Karpas-422 (cell line): ENCODE data around the gene TNNT1. TPM values are rescaled to one million over a fixed set of nuclear protein-coding genes. Genes with fewer than 3 reads are reported as not detected.
A peak's percentile ranks its signal among the peaks of the same experiment; 100 is the strongest.

ENCODE experiments used
- DNase-seq: peaks from one replicate; pipeline ENCODE4 v3.0.0-alpha.2; 2015
- H2AFZ ChIP-seq: fragments of 200-600 bp; sonication (generic); 2 replicates; pipeline ENCODE4 v1.6.1; 2014; ENCODE audit warnings: antibody characterized with exemption, low read length, mixed read lengths
- H3K27ac ChIP-seq: fragments of 200-600 bp; sonication (generic); 2 replicates; pipeline ENCODE4 v1.5.1; 2014; ENCODE audit warnings: mild to moderate bottlenecking, low read length, moderate library complexity
- H3K27me3 ChIP-seq: fragments of 200-600 bp; sonication (generic); 2 replicates; pipeline ENCODE4 v1.6.1; 2014; ENCODE audit warnings: low read length, mixed read lengths
- H3K36me3 ChIP-seq: fragments of 200-600 bp; sonication (generic); 2 replicates; pipeline ENCODE4 v1.6.1; 2014; ENCODE audit warnings: low read length, mixed read lengths; ENCODE audit not compliant: insufficient read depth
- H3K4me1 ChIP-seq: fragments of 200-600 bp; sonication (generic); 2 replicates; pipeline ENCODE4 v1.6.1; 2014; ENCODE audit warnings: mild to moderate bottlenecking, low read length, mixed read lengths
- H3K4me2 ChIP-seq: fragments of 200-600 bp; sonication (generic); 2 replicates; pipeline ENCODE4 v1.6.1; 2014; ENCODE audit warnings: low read length, low read depth, mild to moderate bottlenecking; ENCODE audit not compliant: poor library complexity, severe bottlenecking
- H3K4me3 ChIP-seq: fragments of 200-600 bp; sonication (generic); 2 replicates; pipeline ENCODE4 v1.5.1; 2014; ENCODE audit warnings: mild to moderate bottlenecking, antibody characterized with exemption, low read length, mixed read lengths
- H3K79me2 ChIP-seq: fragments of 200-600 bp; sonication (generic); 2 replicates; pipeline ENCODE4 v1.6.1; 2014; ENCODE audit warnings: mild to moderate bottlenecking, low read length, mixed read lengths
- H3K9ac ChIP-seq: fragments of 200-600 bp; sonication (generic); 2 replicates; pipeline ENCODE4 v1.6.0; 2014; ENCODE audit warnings: low read length
- H3K9me2 ChIP-seq: fragments of 200-600 bp; sonication (generic), shearing (Covaris generic); replicated peaks from 2 replicates; pipeline ENCODE4 v1.6.0; 2014; ENCODE audit warnings: mild to moderate bottlenecking, low read length, moderate library complexity; ENCODE audit not compliant: insufficient read depth
- H3K9me3 ChIP-seq: fragments of 300-700, 200-600 bp; sonication (generic); 2 replicates; pipeline ENCODE4 v1.6.1; 2014; ENCODE audit warnings: low read length, mixed read lengths
- H4K20me1 ChIP-seq: fragments of 200-600 bp; sonication (generic); 2 replicates; pipeline ENCODE4 v1.6.1; 2014; ENCODE audit warnings: mild to moderate bottlenecking, antibody characterized with exemption, low read length, low read depth; ENCODE audit not compliant: insufficient read depth
- total RNA-seq: library from RNA; depleted of rRNA; stranded (reverse); fragments of >200 nt; shearing (Covaris generic); gene quantifications from 2 replicates; pipeline ENCODE4 v1.2.3, GENCODE V29; 2014; ENCODE audit warnings: low replicate concordance

Gene TNNT1
- total RNA-seq, 1 experiment from 2014 or later: 10.4 TPM

DNA sequence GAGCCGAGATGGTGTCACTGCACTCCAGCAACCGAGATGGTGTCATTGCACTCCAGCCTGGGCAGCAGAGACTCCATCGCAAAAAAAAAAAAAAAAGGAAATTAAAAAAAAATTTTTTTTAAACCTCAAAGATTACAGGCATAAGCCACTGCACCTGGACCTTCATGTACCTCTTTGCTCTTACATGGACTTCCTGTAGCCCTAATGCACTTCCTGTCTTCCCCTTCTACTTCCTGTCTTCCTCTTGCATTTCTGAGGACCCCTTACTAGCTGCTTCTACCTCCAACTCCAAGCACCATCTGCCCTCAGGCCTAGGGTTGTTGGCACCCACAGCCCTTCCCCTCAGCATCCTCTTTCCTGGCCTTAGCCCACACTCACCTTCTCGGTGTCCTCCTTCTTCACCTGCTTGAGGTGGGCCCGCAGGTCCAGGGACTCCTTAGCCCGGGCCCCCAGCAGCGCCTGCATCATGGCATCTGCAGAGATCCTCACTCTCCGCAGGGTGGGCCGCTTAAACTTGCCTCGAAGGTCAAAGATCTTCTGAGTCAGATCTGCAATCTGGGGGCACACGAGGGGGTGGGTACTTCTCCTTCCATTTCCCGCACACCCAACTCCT lies 4.8 kb upstream of the TNNT1 start:
- H3K4me3 ChIP-seq: no peak overlapping the region
- H3K9me3 ChIP-seq: peaks cover 15% of the 10 kb centered on the region
- H4K20me1 ChIP-seq: no peaks in the 10 kb centered on the region
- no peaks in the 10 kb centered on the region for H3K4me1 ChIP-seq
- H3K9me2 ChIP-seq: no peaks in the 10 kb centered on the region
- H3K27me3 ChIP-seq: no peaks in the 10 kb centered on the region
- H3K4me2 ChIP-seq: no peak overlapping the region
- no peak overlapping the region for H3K9ac ChIP-seq
- H3K27ac ChIP-seq: no peak overlapping the region
- H3K36me3 ChIP-seq: peaks cover 4% of the 10 kb centered on the region; the same call in 1 of the 2 replicates
- peak; percentile 63 for DNase-seq
- H3K79me2 ChIP-seq: no peaks in the 10 kb centered on the region
- H2AFZ ChIP-seq: peak overlapping the region; percentile 76

DNA sequence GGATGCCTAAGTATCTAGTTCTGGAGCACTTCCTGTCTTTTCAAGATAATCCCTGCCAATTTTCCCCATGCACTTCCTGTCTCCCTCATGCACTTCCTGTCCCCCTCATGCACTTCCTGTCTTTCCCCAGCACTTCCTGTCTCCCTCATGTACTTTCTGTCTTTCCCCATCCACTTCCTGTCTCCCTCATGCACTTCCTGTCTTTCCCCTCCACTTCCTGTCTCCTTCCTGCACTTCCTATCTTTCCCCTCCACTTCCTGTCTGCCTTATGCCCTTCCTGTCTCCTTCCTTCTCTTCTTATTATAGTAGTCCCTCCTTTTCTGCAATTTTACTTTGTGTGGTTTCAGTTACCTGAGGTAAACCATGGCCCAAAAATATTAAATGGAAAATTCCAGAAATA lies 3.0 kb upstream of the TNNT1 start:
- peak; percentile 92 for DNase-seq
- H3K79me2 ChIP-seq: no peaks in the 10 kb centered on the region
- H3K9me2 ChIP-seq: no peaks in the 10 kb centered on the region
- H4K20me1 ChIP-seq: no peaks in the 10 kb centered on the region
- no peak overlapping the region for H3K4me2 ChIP-seq
- H2AFZ ChIP-seq: peak overlapping the region; percentile 52
- H3K27me3 ChIP-seq: no peaks in the 10 kb centered on the region
- H3K36me3 ChIP-seq: peaks cover 4% of the 10 kb centered on the region; the same call in 1 of the 2 replicates
- H3K4me3 ChIP-seq: peak overlapping the region; percentile 48
- H3K27ac ChIP-seq: no peak overlapping the region
- peaks cover under 1% of the 10 kb centered on the region; the same call in 1 of the 2 replicates for H3K4me1 ChIP-seq
- no peak overlapping the region for H3K9ac ChIP-seq
- peaks cover 15% of the 10 kb centered on the region for H3K9me3 ChIP-seq

DNA sequence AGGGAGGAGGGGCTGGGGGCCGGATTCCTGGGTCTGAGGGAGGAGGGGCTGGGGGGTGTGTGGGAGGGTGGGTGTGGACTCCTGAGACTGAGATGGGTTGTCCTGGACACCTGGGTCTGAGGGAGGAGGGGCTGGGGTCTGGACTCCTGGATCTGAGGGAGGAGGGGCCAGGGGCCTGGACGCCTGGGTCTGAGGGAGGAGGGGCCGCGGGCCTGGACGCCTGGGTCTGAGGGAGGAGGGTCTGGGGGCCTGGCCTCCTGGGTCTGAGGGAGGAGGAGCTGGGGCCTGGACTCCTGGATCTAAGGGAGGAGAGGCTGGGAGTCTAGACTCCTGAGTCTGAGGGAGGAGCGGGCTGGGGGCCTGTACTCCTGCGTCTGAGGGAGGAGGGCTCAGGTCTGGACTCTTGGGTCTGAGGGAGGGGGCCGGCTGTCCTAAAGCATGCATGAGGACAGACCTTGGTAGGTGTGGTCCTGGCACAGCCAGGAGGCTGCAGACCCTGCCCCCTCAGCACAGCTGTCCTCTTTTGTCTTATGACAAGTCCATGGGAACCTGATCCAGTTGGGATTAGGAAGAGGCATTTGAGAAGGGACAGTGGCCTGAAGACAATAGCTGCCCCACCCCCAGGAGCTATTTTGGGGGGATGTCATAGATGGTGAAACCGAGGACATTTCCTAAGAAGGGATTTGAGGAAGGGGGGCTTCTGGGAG lies 1.3 kb downstream of the TNNT1 start:
- no peak overlapping the region for H3K27ac ChIP-seq
- H4K20me1 ChIP-seq: no peaks in the 10 kb centered on the region
- H3K9me2 ChIP-seq: no peaks in the 10 kb centered on the region
- no peak overlapping the region for H3K9ac ChIP-seq
- H3K79me2 ChIP-seq: no peaks in the 10 kb centered on the region
- DNase-seq: no peak
- peaks cover 9% of the 10 kb centered on the region for H3K4me1 ChIP-seq
- no peak overlapping the region for H2AFZ ChIP-seq
- H3K27me3 ChIP-seq: no peaks in the 10 kb centered on the region
- H3K4me3 ChIP-seq: no peak overlapping the region
- peaks cover 4% of the 10 kb centered on the region; the same call in 1 of the 2 replicates for H3K36me3 ChIP-seq
- no peak overlapping the region for H3K4me2 ChIP-seq
- H3K9me3 ChIP-seq: peaks cover 10% of the 10 kb centered on the region

DNA sequence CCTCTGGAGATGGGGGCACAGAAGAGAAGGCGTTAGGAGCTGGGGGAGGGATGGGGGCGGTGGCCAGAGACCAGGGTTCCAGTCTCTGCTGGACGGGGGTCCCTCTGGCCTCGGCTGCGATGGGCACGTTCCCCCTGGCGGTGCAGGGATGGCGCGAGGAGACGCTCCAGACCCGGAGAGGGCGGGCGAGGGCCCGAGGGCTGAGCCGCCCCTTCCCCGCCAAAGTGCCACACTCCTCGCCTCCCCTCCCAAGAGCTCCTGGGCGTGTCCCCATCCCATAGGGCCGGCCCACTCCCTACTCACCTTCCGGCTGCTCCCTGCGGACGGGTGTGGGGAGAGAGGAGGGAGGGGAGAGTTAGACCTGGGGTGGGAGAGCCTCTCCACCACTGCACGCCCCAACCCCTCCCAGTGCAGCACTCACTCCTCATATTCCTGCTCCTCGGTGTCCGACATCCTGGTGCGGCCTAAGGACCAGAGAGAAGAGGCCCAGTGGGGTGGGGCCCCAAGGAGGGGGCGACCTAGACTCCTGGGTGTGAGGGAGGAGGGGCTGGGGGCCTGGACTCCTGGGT lies 2.2 kb downstream of the TNNT1 start:
- Histone ChIP-seq H3K4me3 (peak overlapping the region; percentile 51; the same call in 1 of the 2 replicates), H3K4me2 (peak overlapping the region; percentile 69), H4K20me1 (no peaks in the 10 kb centered on the region), H3K27ac (no peak overlapping the region), H3K27me3 (no peaks in the 10 kb centered on the region), H3K9me2 (no peaks in the 10 kb centered on the region), H2AFZ (peak overlapping the region; percentile 93; the same call in 1 of the 2 replicates), H3K36me3 (peaks cover 4% of the 10 kb centered on the region; the same call in 1 of the 2 replicates), H3K79me2 (no peaks in the 10 kb centered on the region), H3K9me3 (peaks cover 6% of the 10 kb centered on the region), H3K9ac (peak overlapping the region; percentile 56), H3K4me1 (peaks cover 9% of the 10 kb centered on the region)
- DNase-seq: no peak

DNA sequence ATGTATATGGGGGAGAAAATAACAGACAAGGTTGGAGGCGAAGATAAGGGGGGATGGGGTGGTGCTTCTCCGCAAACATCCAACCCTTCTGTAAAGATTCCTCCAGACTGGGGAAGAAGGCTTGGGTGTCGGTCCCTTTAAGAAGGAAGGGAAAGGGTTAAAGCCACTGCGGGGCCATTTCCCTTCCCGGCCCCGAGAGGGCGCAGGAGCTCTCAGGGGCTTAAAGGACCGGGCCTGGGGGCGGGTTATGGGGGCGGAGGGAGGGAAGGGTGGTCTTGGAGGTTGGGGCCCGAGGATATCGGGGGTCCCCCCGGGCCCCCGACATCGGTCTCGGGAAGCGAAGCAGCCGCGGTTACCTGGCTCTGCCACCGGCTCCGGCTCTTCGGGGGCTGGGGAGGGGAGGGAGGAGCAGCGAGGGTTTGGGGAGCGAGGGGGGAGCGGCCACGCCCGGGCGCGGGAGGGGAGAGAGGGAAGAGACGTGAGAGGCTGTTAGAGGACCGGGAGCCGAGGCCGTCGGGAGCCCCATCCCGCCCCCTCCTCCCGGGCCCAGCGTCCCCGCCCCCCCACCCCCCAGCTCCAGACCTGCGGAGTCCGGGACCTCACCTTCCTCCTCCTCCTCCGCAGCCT lies 2.8 kb downstream of the TNNT1 start:
- Histone ChIP-seq H3K27me3 (no peaks in the 10 kb centered on the region), H3K27ac (no peak overlapping the region), H3K4me2 (peak overlapping the region; percentile 69), H3K9me3 (peaks cover under 1% of the 10 kb centered on the region; the same call in 1 of the 2 replicates), H3K36me3 (no peaks in the 10 kb centered on the region), H2AFZ (peak overlapping the region; percentile 93; the same call in 1 of the 2 replicates), H3K9me2 (no peaks in the 10 kb centered on the region), H3K4me1 (peaks cover 9% of the 10 kb centered on the region), H3K79me2 (no peaks in the 10 kb centered on the region), H4K20me1 (no peaks in the 10 kb centered on the region), H3K9ac (peak overlapping the region; percentile 56), H3K4me3 (peak overlapping the region; percentile 59; the same call in 1 of the 2 replicates)
- DNase-seq: peak; percentile 92

DNA sequence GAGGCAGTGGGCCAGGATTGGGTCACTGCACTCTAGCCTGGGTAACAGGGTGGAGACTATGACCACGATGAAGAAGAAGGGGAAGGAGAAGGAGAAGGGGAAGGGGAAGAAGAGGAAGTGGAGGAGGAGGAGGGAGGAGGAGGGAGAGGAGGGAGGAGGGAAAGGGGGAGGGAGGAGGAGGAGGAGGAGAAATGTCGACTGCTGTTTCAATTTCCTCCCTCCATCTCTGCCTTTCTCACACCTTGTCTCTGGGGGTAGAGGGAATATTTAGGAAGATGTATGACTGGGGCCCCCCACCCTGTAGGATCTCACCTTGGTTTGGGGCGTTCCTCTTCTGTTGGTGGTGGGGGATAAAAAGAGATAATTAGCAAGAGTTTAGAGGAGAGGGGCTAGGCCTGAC lies 3.8 kb downstream of the TNNT1 start:
- H3K4me3 ChIP-seq: no peak overlapping the region

DNA sequence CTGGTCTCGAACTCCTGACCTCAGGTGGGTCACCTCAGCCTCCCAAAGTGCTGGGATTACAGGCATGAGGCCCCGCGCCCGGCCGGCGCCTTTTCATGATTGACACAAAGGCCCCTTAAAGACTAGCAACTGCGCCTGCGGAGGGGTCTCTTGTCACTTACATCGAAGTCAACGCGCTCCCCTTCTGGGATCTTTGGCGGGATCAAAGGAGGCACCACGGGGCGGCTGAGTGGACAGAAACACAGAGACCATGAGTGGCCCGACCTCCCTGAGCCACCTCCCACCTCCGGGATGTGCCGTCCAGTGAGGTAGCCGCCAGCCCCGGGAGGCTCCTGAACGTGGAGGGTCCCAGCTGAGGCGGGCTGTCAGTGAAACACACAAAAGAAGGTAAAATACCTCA lies 7.3 kb downstream of the TNNT1 start:
- Histone ChIP-seq H3K4me2 (no peak overlapping the region), H3K9me2 (no peaks in the 10 kb centered on the region), H3K4me3 (no peak overlapping the region), H3K9ac (no peak overlapping the region), H4K20me1 (no peaks in the 10 kb centered on the region), H3K27ac (no peak overlapping the region), H3K9me3 (no peaks in the 10 kb centered on the region), H3K79me2 (no peaks in the 10 kb centered on the region), H3K36me3 (no peaks in the 10 kb centered on the region), H3K27me3 (no peaks in the 10 kb centered on the region), H2AFZ (no peak overlapping the region), H3K4me1 (peaks cover 5% of the 10 kb centered on the region)
- DNase-seq: no peak

More for the DNA sequence above, 3.8 kb downstream of the TNNT1 start:
- no peaks in the 10 kb centered on the region for H3K9me3 ChIP-seq
- no peak overlapping the region for H3K9ac ChIP-seq
- peaks cover 9% of the 10 kb centered on the region for H3K4me1 ChIP-seq
- no peak overlapping the region for H2AFZ ChIP-seq
- H3K79me2 ChIP-seq: no peaks in the 10 kb centered on the region
- no peak overlapping the region for H3K27ac ChIP-seq
- no peaks in the 10 kb centered on the region for H4K20me1 ChIP-seq
- no peaks in the 10 kb centered on the region for H3K27me3 ChIP-seq
- DNase-seq: no peak
- H3K4me2 ChIP-seq: no peak overlapping the region
- no peaks in the 10 kb centered on the region for H3K36me3 ChIP-seq
- no peaks in the 10 kb centered on the region for H3K9me2 ChIP-seq

DNA sequence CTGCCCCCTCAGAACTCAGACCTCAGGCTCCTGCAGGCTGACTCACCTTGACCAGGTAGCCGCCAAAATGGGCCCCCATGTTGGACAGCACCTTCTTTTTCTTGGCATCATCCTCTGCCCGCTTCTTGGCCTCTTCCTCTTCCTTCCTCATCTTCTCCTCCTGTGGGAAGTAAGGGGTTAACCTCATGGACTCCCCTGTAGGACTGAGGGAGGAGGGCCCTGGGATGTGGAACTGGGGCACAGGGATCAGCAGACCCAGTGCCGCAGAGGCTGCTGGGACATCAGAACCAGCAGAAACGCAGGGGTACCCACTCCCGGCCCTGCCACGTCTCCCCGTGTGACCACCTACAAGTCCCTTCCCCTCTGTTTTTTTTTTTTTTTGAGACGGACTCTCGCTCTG lies 11.1 kb downstream of the TNNT1 start:
- no peak overlapping the region for H3K4me2 ChIP-seq
- no peak overlapping the region for H3K27ac ChIP-seq
- no peaks in the 10 kb centered on the region for H4K20me1 ChIP-seq
- no peaks in the 10 kb centered on the region for H3K9me3 ChIP-seq
- H3K27me3 ChIP-seq: no peaks in the 10 kb centered on the region
- peaks cover 15% of the 10 kb centered on the region for H3K4me1 ChIP-seq
- H3K36me3 ChIP-seq: no peaks in the 10 kb centered on the region
- no peak overlapping the region for H2AFZ ChIP-seq
- DNase-seq: no peak
- H3K9me2 ChIP-seq: no peaks in the 10 kb centered on the region
- H3K4me3 ChIP-seq: no peak overlapping the region
- H3K79me2 ChIP-seq: no peaks in the 10 kb centered on the region
- H3K9ac ChIP-seq: no peak overlapping the region
